K562 (cell line): Measurements from ENCODE around the gene SCN4B.

Source experiments
- CC2D1A ChIP-seq: fragments of 450-650 bp; IDR thresholded peaks from 2 replicates; pipeline ENCODE4 v1.6.1; 2017; ENCODE audit warnings: mild to moderate bottlenecking
- CHCHD3 ChIP-seq: fragments of 250-450 bp; sonication (Bioruptor Pico); IDR thresholded peaks from 2 replicates; pipeline ENCODE4 v2.1.2; 2022; ENCODE audit warnings: mild to moderate bottlenecking
- FOS ChIP-seq: IDR thresholded peaks from 3 replicates; pipeline ENCODE4 v1.6.1; 2011; ENCODE audit not compliant: insufficient read length; ENCODE audit errors: extremely low read depth
- HDAC2 ChIP-seq: fragments of 450-650 bp; IDR thresholded peaks from 2 replicates; pipeline ENCODE4 v1.6.1; 2016; ENCODE audit warnings: mild to moderate bottlenecking
- HNRNPUL1 ChIP-seq: fragments of 200-400 bp; formaldehyde crosslinking; IDR thresholded peaks from 2 replicates; pipeline ENCODE4 v1.6.1; 2017; ENCODE audit warnings: low read length
- MTA3 ChIP-seq: fragments of 450-650 bp; formaldehyde crosslinking; IDR thresholded peaks from 2 replicates; pipeline ENCODE4 v1.6.1; 2017; ENCODE audit warnings: mild to moderate bottlenecking, borderline replicate concordance
- ZFP36 ChIP-seq: fragments of 150-350 bp; IDR thresholded peaks from 2 replicates; pipeline ENCODE4 v1.6.1; 2018; ENCODE audit warnings: low read length, low read depth; ENCODE audit not compliant: partially characterized antibody
- ZKSCAN3 ChIP-seq: fragments of 250-450 bp; sonication (Bioruptor Pico); IDR thresholded peaks from 2 replicates; pipeline ENCODE4 v1.4.0; 2020
- ZNF830 ChIP-seq: fragments of 250-450 bp; sonication (Bioruptor Pico); IDR thresholded peaks from 2 replicates; pipeline ENCODE4 v1.5.0; 2021; ENCODE audit warnings: mild to moderate bottlenecking
- TF ChIP-seq, protein P1 (sequence below), 3 experiments: IDR thresholded peaks in 2 of 3; conservative IDR thresholded peaks in 1 of 3; 2 replicates each; pipeline ENCODE4 v1.5.1; 2011 to 2012; ENCODE audit warnings: low read length in 3 of 3, mild to moderate bottlenecking in 3 of 3, control low read depth in 2 of 3, improper control_type of control experiment in 1 of 3, inconsistent platforms in 1 of 3, low read depth in 1 of 3, mixed read lengths in 1 of 3, moderate library complexity in 1 of 3; ENCODE audit not compliant: insufficient read depth in 2 of 3

DNA sequence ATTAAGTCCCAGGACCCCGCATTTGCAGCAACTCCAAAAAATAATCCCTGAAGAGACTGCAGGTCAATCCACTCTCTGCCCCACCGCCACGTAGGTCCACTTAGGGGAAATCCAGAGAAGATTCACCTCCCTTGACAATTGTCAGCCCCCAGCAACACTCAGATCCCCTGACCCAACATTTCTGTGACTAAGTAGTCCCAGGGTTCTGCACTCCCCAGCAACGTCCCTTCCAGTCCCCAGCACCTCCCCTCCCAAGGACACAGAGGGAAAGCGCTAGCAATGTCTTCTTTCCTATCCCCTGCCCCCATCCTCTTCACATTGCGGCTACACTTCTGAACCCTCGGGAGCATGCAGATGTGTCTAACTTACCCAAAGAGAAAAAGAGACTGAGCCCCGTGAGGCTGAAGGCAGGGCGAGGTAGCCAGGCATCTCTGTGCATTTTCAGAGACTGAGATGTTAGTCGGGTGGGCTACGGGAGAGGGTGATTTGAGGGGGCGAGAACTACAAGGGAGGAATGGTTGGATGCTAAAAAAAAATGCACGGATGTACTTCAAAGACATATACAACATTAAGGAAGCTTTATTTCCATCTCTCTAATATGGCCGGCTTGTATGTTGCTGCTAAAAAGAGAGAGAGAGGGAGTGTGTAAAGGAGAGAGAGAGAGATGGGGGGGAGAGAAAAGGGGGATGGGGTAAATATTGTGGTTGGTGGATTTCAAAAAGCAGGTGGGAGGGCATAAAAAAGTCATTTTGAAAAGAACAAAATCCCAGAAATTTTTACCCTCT, 23.6 kb upstream of the SCN4B start, which contains the start of gene SCN2B:
- no peak for TF ChIP-seq CHCHD3 (CRISPR knock-in tag)
- TF ChIP-seq HDAC2, result no peak
- TF ChIP-seq ZNF830 (CRISPR knock-in tag), result no peak
- TF ChIP-seq ZFP36, result no peak
- no peak for TF ChIP-seq CC2D1A
- no peak for TF ChIP-seq ZKSCAN3 (CRISPR knock-in tag)
- TF ChIP-seq FOS, result no peak
- no peak for TF ChIP-seq MTA3
- TF ChIP-seq HNRNPUL1, result no peak
- TF ChIP-seq, protein P1, sequence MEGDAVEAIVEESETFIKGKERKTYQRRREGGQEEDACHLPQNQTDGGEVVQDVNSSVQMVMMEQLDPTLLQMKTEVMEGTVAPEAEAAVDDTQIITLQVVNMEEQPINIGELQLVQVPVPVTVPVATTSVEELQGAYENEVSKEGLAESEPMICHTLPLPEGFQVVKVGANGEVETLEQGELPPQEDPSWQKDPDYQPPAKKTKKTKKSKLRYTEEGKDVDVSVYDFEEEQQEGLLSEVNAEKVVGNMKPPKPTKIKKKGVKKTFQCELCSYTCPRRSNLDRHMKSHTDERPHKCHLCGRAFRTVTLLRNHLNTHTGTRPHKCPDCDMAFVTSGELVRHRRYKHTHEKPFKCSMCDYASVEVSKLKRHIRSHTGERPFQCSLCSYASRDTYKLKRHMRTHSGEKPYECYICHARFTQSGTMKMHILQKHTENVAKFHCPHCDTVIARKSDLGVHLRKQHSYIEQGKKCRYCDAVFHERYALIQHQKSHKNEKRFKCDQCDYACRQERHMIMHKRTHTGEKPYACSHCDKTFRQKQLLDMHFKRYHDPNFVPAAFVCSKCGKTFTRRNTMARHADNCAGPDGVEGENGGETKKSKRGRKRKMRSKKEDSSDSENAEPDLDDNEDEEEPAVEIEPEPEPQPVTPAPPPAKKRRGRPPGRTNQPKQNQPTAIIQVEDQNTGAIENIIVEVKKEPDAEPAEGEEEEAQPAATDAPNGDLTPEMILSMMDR (IDR thresholded peaks at IDR 0.05 in 2 of 3, conservative IDR thresholded peaks at IDR 0.05 in 1 of 3; ENCODE audit: insufficient read depth in 2 of 3, low read depth in 1 of 3, low read length in 3 of 3), result no peak
